HG02763 (cell line): ENCODE data around the gene CAMKMT.

ENCODE experiments used
- ATAC-seq: cut with Tn5 transposase; IDR thresholded peaks from one replicate; pipeline ENCODE4 v1.9.1; 2021; ENCODE audit warnings: mild to moderate bottlenecking, moderate library complexity; ENCODE audit not compliant: unreplicated experiment

The CAMKMT gene

DNA sequence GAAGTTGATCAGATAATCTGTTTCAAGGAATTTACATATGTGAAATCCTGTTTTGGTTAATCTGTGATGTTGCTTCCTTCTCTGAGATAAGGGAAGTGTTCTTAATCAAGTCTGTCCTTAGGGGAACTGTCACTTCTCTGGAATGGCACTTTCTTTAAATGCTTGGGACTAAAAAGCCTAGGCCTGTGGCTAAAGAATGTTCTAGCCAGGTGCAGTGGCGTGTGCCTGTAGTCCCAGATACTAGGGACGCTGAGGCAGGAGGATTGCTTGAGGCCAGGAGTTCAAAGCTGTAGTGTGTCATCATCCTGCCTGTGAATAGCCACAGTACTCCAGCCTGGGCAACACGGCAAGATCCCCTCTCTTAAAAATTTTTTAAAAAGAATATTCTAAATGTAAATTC is 362.2 kb downstream of the CAMKMT start:
- no peak for ATAC-seq

DNA sequence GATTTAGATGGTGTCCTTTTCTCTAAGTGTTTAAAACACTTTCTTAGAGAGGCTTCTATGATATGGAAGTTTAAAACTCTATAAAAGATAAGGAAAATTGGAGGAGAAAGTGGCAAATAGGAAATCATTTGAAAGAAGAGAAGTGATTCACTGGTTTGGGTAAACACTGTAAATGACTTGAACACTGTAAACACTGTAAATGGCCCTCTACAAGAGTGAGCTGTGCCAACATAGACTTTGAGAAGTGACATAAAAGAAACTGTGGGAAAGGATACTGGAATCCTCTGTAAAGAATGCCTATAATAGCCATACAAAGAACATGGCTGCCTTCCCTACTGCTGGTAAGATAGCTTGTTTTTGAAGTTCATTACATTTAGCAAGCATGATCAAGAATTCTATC is 368.8 kb downstream of the CAMKMT start:
- ATAC-seq: no peak

DNA sequence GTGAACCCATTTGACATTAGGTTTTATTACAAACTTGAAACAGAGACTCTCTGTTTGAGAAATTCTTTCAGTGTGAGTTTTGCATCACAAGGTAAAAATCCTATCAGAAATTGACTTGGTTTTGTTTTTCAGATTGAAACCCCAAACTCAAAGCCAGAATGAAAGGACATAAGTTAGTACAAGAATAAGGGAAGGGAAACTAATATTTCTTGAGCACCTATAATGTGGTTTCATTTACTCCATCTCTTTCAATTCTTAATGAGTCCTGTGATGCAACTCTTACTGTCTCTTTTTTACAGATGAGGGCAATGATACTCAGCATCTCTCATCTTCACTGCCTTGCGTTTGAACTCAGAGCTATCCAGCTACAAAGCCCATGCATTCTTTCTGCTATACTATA is 369.8 kb downstream of the CAMKMT start:
- peak; percentile 73 for ATAC-seq

DNA sequence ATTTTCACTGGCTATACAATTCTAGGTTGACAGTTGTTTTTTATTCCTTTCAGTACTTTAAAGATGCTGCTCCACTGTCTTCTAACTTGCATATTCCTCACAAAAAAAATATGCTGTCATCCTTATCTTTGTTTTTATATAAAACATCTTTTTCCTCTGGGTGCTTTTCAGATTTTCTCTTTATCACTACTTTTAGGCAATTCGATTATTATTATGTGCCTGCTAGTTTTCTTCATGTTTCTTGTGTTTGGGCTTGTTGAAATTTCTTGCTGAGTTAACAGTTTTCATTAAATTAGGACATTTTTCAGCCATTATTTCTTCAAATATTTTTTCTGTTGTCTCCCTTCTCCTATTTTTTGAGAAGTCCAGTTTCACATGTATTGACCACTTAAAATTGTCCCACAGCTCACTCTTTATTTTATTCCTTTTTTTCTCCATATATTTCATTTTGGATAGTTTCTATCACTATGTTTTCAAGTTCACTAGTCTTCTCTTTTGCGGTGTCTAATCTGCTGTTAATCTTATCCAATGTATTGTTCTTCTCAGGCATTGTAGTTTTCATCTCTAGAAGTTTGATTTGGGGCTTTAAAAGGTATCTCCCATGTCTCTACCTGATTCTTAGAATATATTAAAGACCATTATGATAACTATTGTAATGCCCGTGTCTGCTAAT is 374.7 kb downstream of the CAMKMT start:
- ATAC-seq: no peak

DNA sequence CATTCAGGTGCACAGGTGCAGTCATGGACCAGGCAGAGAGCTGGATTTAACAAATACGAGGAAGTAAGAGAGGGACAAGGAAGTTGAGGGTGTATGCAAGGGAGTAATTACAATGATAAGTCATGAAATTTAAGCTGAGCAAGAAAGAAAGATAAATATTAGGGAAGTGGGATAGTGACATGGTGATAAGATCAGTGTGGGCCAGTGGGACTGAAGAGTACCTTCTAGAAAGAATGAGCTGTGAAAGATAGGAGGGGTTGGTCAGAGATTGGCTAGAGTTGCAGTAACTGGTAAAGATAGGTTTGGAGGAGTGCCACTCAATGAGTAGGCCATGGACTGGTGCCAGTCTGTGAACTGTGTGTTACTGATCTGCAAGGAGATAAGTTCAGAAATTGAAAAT is 378.9 kb downstream of the CAMKMT start:
- no peak for ATAC-seq

DNA sequence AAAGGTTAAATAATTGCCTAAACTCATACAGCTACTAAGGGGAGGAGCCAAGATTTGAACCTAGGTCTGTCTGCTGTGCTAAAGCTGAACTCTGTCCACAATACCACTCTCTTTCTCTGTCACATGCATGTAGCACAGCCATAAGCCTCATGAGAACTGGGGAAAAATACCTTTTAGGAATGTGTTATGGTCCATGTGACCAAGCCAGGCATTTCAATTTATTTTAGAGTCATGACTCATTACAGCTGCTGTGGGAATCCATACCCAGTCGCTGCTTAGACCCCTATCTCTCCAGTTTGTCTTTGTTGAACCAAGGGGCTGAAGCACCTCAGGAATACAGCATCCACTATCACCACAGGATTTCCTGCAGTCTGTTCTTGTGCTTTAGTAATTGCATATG is 379.8 kb downstream of the CAMKMT start:
- no peak for ATAC-seq

DNA sequence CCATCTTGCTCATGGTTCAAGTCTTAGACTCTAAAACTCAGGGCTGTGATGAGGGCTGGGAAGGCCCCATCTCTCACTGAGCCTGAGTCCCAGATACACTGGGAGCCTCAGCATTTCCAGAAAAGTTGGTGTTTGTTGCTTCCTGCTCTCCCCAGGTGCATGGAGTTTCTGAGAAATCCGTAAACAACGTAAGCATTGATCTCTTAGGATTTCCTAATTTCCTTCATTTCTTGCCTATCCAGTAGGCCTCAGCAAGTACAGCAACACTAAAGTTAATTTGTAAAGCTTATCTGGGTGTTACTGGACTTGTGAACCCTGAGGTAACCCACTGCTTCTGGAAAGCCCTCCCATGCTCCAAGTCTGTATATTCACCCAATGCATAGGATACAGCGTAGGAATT is 380.3 kb downstream of the CAMKMT start:
- ATAC-seq: no peak

DNA sequence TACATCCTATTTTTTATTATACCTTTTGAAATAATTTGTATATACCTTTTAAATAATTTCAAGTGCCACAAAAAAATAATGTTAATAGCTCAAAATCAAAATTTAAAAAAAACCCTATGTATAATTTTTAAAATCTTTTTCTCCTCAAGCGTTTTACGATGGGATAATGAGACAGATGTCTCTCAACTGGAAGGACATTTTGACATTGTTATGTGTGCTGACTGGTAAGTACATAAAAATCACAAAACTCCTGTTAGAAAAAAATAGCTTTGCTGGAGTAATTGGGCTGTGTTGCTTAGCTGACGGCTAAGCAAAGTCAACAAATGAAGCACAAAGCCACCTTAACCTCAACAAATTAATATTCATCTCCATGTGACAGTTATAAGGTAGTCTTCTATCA is 381.7 kb downstream of the CAMKMT start:
- no peak for ATAC-seq

DNA sequence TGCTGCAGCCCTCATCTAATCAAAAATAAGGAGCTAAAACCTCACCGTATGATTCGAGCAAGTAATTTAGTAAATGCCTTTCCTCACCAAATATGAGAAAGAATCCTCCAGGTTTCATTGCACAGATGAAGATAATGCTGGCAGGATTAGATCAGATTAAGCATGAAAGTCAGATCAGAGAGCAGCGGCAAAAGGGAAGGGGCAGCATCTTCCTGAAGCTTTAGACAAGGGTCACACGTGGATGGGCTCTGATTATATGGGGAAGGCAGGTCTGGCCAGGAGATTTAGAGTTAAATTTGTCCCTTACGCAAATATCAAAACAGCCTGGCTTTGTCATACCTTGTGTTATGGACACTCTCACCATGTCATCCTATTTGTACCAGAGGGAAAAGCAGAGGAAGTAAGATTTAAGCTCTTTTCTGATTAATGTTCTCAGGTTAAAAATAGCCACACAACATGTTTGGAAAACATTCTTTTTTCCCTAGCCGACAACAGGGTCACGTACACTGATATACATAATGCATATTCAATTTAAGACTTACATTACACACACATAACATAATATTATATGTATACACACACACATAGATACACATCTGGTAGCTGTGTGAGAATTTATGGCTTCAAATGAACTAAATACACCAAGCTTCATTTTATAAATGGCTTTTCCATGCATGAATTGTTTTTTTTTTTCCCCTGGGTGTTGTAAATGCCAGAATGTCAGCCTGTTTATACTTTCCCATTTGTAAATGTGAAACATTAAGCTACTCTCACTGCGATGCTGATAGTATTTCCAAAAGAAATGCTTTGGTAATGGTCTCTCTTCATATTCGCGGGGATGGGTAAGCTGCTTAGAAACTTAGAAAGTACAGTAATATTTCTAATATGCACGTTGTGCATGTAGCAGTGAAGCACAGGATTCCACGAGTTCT is 383.5 kb downstream of the CAMKMT start:
- no peak for ATAC-seq

DNA sequence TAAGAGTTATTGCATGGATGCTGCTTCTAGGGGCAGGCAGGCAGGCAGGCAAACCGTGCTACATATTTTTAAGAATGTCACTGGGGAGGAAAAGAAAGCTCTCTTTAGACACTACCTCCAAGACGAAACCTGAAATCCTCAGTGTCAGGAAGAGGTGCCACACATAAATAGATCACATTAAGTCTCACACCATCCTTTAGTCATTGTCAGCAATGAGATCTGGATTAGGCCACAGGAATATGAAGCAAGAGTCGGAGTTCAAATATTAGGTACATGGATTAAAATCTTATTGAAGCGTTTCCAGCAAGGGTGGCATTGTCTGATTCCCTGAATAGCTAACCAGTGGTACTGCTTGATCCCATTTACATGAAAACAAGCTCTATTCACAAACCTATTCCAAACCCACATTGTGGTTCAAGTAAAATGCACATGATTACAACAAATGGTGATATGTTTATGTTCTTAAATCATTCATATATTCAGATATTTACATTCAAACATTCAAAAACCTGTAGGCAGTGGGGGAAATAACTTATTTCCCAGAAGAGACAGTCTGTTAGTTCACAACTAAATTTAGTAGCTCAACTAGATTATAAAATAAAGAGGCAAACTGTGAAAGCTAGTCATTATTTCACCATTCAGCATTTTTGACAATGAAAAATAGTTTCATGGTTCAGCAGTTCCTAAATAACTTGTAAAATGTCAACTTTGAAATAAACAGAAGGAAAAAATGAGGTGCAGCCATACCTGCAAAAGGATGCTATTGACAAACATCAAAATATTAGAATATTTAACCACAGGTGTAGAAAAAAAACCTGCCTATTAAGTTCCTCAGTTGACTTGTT is 384.4 kb downstream of the CAMKMT start:
- no peak for ATAC-seq

DNA sequence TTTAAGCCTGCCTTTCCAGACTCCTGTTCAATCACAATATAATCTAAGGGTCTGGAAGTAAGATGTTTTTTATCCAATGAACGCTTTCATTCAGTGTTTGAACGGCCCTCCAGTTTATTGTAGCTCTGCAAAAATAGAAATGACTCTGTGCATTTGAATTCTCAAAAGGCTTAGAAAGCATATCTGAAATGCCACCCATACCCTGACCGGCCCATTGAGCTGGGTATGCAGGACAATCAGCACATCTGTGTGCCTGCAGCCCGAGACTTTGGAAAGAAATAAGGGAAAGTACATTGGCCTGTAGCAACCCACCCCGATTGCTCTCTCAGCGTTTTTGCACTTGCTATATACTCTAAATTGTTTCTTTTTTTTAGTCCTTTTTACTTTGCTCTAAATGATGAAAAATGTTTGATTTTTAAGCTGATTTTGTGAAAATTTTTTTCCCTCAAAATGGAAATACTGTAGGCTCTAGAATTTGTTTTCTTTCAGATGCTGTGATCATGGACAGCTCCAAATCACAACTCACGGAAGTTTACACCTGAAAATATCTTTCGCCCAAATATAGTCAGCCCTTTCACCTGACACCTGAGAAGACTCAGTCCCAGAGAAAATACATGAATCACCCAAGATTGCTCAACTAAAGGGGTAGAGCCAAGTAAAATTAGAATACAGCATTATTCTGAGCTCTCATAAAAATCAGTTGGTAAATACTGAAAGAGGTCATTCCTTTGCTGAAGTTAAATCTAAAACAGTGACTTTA is 385.3 kb downstream of the CAMKMT start:
- ATAC-seq: no peak

DNA sequence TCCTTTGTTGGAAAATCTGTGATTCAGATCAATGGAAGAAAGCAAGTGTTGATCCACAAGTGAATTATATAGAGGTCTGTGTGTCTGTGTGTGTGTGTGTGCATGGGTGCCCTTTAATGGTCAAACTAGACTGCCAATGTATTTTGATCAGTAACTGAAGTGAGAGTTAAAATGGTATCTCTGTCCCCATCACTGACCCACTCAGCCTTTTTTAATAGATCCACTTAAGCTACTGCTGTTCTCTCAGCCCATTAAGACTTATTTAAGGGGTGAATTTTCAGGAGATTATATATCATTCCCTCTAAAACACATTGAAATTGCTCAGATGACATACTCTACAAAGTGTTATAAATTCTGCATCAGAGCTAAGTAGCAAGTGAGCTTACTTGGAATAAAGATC is 386.0 kb downstream of the CAMKMT start:
- no peak for ATAC-seq

DNA sequence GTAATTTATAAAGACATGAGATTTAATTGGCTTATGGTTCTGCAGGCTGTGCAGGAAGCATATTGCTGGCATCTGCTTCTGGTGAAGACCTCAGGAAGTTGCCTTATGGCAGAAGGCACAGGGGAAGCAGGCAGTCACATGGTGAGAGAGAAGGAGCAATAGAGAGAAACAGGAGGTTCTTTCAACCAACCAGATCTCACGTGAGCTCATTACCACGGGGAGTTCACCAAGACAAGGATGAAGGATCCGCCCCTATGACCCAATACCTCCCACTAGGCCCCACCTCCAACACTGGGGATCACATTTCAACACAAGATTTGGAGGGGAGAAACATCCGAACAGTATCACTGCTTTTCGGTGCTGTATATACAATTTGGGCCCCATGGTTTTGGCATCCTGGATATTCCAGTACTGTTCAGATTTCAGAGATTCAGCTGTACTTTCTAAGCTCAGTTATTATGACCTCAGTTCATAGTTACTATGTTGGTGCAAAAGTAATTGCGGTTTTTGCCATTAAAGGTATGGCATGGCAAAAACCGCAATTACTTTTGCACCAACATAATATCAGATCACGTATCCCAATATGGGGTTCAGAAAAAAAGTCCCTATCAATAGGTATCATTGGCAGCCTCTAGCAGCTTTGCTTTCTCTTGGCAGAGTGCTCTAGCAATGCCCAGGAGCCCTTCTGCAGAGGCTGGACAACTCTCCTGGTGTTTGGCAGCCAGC is 390.2 kb downstream of the CAMKMT start:
- no peak for ATAC-seq

DNA sequence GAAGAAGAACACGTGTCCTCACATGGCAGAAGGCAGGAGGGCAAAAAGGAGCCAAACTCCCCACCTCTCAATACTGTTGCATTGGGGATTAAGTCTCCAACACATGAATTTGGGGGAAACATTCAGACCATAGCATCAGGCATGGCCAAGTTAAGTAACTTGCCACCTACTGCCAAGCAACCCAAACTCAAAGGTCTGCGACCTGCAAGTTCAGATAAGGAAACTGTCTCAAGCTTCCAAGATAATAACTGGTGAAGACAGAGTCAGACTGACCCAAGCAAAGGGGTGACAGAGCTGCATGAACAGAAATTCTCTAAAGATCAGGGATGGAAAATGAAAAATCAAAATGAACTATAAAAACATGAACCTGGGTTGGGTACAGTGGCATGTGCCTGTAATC is 391.0 kb downstream of the CAMKMT start:
- no peak for ATAC-seq

DNA sequence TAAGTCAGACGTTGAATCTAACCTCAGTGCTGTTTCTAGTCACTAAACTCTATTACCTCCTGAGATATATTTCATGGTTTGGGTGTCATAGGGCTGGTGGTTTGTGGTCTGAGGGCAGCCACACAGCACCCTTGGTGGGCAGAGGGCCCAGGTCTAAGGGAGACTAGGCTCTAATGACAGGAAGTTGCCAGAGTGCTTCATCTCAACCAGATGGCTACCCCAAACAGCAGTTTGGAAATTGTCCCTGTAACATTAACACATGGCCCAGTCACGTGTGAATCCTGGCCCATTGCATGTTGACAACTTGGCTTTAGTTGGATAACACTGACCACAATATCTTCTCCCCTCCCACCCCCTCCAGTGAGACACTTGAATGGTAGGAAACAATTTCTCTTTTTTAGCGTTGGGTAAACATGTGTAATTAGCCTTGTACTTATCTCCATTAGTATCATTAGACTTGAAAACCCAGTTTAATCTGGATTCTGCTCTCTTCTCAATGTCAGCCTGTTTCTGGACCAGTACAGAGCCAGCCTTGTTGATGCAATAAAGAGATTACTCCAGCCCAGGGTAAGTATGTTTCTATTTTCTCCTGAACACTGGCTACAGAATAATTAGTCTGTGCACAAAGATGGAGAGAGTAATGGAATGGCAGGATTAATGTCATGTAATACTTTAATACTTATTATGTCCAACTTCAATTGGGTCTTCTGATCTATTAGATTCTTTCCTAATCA is 392.0 kb downstream of the CAMKMT start:
- ATAC-seq: peak; percentile 58

DNA sequence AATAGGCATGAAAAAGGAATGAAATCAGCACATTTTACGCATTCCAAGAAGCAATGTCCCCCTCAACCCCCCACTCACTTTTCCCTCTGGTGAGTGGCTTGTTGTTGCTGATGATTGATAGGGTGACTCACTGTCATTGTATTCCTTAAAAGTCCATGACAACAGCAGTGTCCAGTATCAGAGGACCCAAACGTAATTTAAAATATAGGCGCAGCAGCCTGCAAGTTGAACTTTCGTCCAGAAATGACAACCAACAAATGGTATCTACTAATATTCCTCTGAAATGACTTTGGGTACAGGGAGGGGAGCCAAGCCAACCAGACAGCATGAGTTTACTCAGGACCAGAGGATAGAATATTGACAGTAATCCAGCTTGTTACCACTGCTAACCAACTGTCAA is 396.8 kb downstream of the CAMKMT start:
- ATAC-seq: no peak

DNA sequence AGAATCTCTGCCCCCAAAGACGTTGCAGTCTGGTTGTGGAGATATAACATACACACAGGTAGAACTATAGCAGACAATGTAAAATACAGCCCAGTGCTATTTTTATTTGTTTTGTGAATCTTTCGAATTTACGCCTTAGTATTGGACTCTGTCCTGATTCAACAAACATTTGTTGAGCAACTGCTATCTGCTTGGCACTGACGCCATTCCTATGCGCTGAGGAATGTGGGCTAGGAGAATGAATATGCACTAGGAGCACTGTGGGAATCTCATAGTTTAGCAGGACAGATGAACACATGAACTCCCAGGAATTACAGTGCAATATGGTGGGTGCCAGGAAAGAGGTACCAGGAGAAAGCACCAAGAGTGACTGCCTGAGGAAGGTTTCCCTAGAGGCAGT is 398.1 kb downstream of the CAMKMT start:
- ATAC-seq: no peak

DNA sequence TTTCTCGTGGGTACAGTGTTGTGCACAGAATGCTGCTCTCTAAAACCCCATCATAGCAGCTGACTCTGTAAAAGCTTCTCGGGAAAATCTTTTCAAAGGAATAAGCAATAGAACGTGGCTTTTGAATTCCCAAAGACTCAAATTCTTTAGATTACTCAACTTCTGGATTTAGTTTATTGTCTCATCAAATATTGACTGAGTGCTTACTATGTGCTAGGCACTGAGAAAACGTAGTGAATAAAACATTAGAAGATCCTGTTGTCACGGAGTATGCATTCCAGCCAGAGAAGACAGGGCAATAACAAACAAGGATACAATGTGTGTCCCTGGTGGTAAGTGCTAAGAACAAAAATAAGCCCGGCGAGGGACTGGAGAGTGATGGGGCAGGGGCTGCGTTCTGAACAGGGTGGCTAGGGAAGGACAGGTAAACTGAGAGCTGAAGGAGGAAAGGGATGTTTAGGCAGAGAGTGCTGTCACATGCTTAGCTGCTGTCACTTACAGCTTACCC is 401.6 kb downstream of the CAMKMT start:
- ATAC-seq: no peak

DNA sequence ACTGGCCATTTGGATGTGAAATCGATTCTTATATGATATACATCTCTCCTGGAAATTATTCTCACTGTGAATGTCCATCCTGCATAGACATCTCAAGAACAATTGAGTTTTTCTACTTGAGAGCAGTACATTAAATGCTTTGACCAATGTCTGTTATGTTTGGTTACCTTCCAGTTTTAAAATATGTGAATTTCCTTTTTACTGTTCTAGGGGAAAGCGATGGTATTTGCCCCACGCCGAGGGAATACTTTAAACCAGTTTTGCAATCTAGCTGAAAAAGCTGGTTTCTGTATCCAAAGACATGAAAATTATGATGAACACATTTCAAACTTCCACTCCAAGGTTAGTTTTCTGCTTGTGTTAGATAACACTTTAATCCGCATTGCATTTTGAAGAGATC is 404.5 kb downstream of the CAMKMT start:
- no peak for ATAC-seq
